WERI-Rb-1 (cell line): Measurements from ENCODE around the gene PIP5K1C.

ENCODE experiments used
- DNase-seq: peaks from one replicate; pipeline ENCODE4 v3.0.0-alpha.2; 2020
- H3K27ac ChIP-seq: fragments of 250-450 bp; sonication (Bioruptor Pico); 2 replicates; pipeline ENCODE4 v1.5.1; 2020; ENCODE audit warnings: mild to moderate bottlenecking, moderate library complexity
- H3K27me3 ChIP-seq: fragments of 250-450 bp; sonication (Bioruptor Pico); 2 replicates; pipeline ENCODE4 v1.5.1; 2021; ENCODE audit warnings: mild to moderate bottlenecking, low read depth, moderate library complexity; ENCODE audit not compliant: insufficient read depth, severe bottlenecking
- H3K36me3 ChIP-seq: fragments of 250-450 bp; sonication (Bioruptor Pico); 2 replicates; pipeline ENCODE4 v1.5.1; 2020; ENCODE audit warnings: mild to moderate bottlenecking, moderate library complexity
- H3K4me3 ChIP-seq: 2 replicates; pipeline ENCODE4 v1.5.1; 2011; ENCODE audit warnings: low read depth, mild to moderate bottlenecking, control low read depth, low read length
- H3K9me3 ChIP-seq: fragments of 250-450 bp; sonication (Bioruptor Pico); 2 replicates; pipeline ENCODE4 v1.5.1; 2021; ENCODE audit warnings: mild to moderate bottlenecking, moderate library complexity; ENCODE audit not compliant: severe bottlenecking
- TF ChIP-seq, protein P1 (sequence below): IDR thresholded peaks from 2 replicates; pipeline ENCODE4 v1.5.1; 2011; ENCODE audit warnings: low read depth, mild to moderate bottlenecking, control low read depth, inconsistent platforms, low read length

The PIP5K1C gene

DNA sequence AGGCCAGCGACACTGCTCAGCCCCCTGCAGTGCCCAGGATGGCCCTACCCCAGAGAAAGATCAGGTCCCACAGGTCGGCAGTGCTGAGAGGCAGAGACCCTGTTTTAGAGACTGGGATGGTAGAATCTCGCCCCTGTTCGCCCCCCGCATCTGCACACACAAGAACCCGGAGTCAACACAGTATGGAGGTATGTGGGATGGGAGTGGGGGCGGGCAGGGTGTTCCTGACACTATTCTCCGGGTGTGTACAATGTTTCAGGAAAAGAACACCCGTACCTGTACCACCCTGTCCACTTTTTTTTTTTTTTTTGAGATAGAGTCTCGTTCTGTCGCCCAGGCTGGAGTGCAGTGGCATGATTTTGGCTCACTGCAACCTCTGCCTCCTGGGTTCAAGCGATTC lies 19.3 kb downstream of the PIP5K1C start:
- Histone ChIP-seq H3K36me3 (peaks cover 52% of the 10 kb centered on the region), H3K27me3 (no peaks in the 10 kb centered on the region), H3K4me3 (no peak overlapping the region), H3K27ac (no peak overlapping the region), H3K9me3 (peaks cover 4% of the 10 kb centered on the region)
- TF ChIP-seq, protein P1, sequence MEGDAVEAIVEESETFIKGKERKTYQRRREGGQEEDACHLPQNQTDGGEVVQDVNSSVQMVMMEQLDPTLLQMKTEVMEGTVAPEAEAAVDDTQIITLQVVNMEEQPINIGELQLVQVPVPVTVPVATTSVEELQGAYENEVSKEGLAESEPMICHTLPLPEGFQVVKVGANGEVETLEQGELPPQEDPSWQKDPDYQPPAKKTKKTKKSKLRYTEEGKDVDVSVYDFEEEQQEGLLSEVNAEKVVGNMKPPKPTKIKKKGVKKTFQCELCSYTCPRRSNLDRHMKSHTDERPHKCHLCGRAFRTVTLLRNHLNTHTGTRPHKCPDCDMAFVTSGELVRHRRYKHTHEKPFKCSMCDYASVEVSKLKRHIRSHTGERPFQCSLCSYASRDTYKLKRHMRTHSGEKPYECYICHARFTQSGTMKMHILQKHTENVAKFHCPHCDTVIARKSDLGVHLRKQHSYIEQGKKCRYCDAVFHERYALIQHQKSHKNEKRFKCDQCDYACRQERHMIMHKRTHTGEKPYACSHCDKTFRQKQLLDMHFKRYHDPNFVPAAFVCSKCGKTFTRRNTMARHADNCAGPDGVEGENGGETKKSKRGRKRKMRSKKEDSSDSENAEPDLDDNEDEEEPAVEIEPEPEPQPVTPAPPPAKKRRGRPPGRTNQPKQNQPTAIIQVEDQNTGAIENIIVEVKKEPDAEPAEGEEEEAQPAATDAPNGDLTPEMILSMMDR: no peak
- no peak for DNase-seq

DNA sequence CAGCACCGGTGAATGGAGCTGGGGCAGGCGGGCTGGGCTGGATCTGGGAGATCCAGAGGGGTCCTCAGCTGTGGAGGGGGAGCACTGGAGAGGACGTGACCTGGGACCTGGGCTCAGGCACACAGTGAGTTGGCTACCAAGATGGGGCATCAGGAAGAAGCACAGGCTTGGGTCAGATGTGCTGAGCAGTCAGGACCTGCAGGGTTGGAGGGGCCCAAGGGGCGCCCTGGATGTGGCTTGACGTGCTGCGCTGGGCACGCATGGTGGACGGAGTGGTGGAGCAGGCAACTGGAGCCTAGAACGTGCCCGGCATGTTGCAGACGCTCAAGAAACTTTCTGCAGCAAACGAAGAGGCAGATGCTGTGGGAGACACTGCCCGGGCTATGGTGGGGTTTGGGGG lies 20.7 kb downstream of the PIP5K1C start:
- Histone ChIP-seq H3K9me3 (no peaks in the 10 kb centered on the region), H3K27ac (no peak overlapping the region), H3K4me3 (no peak overlapping the region), H3K27me3 (no peaks in the 10 kb centered on the region), H3K36me3 (peaks cover 47% of the 10 kb centered on the region)
- TF ChIP-seq, protein P1: no peak
- DNase-seq: no peak

DNA sequence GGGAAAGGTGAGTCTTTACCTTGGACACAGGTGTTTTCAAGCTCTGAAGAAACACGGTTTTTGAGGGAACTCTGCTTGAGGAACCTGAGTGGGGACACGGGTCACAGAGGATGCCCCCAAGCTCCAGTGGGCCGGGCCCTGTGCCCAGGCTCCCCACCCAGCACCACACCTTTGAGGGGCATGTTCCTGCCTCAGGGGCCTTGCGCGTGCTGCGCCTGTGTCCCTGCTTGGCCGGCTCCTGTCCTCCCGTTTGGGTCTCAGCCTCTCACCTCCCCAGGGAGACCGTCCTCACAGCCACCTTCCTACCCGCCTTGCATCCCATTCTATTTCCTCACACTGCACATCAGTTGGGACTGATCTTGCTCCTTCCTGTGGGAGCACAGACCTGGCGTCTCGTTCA lies 21.1 kb downstream of the PIP5K1C start:
- H3K4me3 ChIP-seq: no peak overlapping the region
- no peaks in the 10 kb centered on the region for H3K9me3 ChIP-seq
- no peak for DNase-seq
- H3K27me3 ChIP-seq: no peaks in the 10 kb centered on the region
- TF ChIP-seq, protein P1: no peak
- H3K27ac ChIP-seq: no peak overlapping the region
- H3K36me3 ChIP-seq: peaks cover 43% of the 10 kb centered on the region

DNA sequence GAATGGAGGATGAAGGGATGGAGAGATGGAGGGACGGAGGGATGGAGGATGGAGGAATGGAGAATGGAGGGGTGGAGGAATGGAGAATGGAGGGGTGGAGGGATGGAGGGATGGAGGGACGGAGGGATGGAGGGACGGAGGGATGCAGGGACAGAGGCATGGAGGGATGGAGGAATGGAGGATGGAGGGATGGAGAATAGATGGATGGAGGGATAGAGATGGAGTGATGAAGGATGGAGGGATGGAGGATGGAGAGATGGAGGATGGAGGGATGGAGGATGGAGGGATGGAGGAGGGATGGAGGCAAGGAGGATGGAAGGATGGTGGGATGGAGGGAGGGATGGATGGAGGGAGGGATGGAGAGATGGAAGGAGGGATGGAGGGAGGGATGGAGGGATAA lies 22.1 kb downstream of the PIP5K1C start:
- Histone ChIP-seq H3K36me3 (peaks cover 38% of the 10 kb centered on the region), H3K4me3 (no peak overlapping the region), H3K9me3 (no peaks in the 10 kb centered on the region), H3K27me3 (no peaks in the 10 kb centered on the region), H3K27ac (no peak overlapping the region)
- no peak for DNase-seq
- TF ChIP-seq, protein P1: no peak

DNA sequence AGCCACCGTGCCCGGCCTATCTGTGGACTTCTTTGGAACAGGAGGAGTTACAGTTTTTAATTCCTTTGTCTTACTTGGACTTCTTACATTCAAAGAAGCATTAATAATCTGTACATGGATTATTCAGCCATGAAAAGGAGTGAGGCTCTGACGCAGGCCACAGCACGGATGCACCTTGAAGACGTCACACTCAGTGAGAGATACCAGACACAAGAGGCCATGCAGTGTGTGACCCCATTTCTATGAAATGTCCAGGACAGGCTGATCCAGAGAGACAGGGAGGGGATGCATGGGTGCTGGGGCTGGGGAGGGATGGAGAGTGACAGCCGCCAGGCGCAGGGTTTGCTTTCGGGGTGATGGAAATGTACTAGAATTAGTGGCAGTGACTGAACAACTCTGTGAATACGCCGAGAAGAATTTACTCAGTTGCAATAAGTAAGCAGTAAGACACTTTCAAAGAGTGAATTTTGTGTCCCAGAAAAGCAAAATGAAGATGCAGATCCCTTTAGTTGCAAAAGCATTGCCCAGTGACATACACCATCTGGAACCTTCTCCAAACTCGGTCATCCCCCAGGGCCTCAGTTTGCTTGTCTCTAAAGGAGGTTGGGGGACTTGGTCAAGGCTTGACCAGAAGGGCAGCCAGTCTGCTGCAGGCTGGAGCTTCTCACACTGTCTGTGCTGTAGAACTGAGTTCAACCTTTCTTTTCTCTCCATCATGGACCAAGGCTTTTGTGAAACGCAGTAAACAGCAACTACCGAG lies 25.3 kb downstream of the PIP5K1C start:
- H3K4me3 ChIP-seq: no peak overlapping the region
- no peaks in the 10 kb centered on the region for H3K9me3 ChIP-seq
- no peak overlapping the region for H3K27ac ChIP-seq
- TF ChIP-seq, protein P1: no peak
- H3K27me3 ChIP-seq: no peaks in the 10 kb centered on the region
- H3K36me3 ChIP-seq: peaks cover 22% of the 10 kb centered on the region
- DNase-seq: no peak
